B cell (primary cell): ENCODE results near the gene ROPN1.
"Not testable (repeated sequence)": the region's sequence is repeated elsewhere in the genome, so short reads cannot be mapped to it uniquely, and the experiment has no call there.

Experiments used
- EZH2 ChIP-seq: IDR thresholded peaks from 2 replicates; pipeline ENCODE4 v1.6.1; 2012; ENCODE audit warnings: borderline replicate concordance, low read depth, mild to moderate bottlenecking, moderate library complexity, low read length; ENCODE audit not compliant: insufficient read depth, poor library complexity, severe bottlenecking
- TF ChIP-seq, protein P1 (sequence below): fragments of 200-600 bp; IDR thresholded peaks from one replicate; pipeline ENCODE4 v1.8.0; 2022; ENCODE audit warnings: antibody characterized with exemption, mild to moderate bottlenecking

GRCh38 chr3:124023531-124023930 lies 31.6 kb upstream of the ROPN1 start:
- TF ChIP-seq, protein P1, sequence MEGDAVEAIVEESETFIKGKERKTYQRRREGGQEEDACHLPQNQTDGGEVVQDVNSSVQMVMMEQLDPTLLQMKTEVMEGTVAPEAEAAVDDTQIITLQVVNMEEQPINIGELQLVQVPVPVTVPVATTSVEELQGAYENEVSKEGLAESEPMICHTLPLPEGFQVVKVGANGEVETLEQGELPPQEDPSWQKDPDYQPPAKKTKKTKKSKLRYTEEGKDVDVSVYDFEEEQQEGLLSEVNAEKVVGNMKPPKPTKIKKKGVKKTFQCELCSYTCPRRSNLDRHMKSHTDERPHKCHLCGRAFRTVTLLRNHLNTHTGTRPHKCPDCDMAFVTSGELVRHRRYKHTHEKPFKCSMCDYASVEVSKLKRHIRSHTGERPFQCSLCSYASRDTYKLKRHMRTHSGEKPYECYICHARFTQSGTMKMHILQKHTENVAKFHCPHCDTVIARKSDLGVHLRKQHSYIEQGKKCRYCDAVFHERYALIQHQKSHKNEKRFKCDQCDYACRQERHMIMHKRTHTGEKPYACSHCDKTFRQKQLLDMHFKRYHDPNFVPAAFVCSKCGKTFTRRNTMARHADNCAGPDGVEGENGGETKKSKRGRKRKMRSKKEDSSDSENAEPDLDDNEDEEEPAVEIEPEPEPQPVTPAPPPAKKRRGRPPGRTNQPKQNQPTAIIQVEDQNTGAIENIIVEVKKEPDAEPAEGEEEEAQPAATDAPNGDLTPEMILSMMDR = not testable (repeated sequence)
- TF ChIP-seq EZH2 = not testable (repeated sequence)
